H9 (cell line): Measurements from ENCODE around the gene IL10RA. TPM values are rescaled to one million over a fixed set of nuclear protein-coding genes. Genes with fewer than 3 reads are reported as not detected.

ENCODE experiments used
- DNase-seq: peaks from one replicate; pipeline ENCODE4 v3.0.0-alpha.2; 2017
- H2AFZ ChIP-seq: one replicate; pipeline ENCODE4 v1.6.1; 2013; ENCODE audit warnings: mild to moderate bottlenecking, low read length, control low read depth, moderate library complexity
- H2AK5ac ChIP-seq: 2 replicates; pipeline ENCODE4 v1.6.1; 2013; ENCODE audit warnings: low read length, control low read depth, mixed read lengths; ENCODE audit not compliant: insufficient read length
- H2BK120ac ChIP-seq: one replicate; pipeline ENCODE4 v1.6.1; 2013; ENCODE audit warnings: low read depth, mild to moderate bottlenecking, low read length, control low read depth, inconsistent platforms; ENCODE audit not compliant: poor library complexity, severe bottlenecking
- H2BK12ac ChIP-seq: 2 replicates; pipeline ENCODE4 v1.6.1; 2013; ENCODE audit warnings: low read length, control low read depth, mixed read lengths, low read depth; ENCODE audit not compliant: insufficient read length
- H2BK15ac ChIP-seq: 2 replicates; pipeline ENCODE4 v1.6.1; 2013; ENCODE audit warnings: low read depth, low read length, control low read depth
- H2BK20ac ChIP-seq: one replicate; pipeline ENCODE4 v1.6.1; 2013; ENCODE audit warnings: low read depth, mild to moderate bottlenecking, low read length, control low read depth, inconsistent platforms; ENCODE audit not compliant: poor library complexity, severe bottlenecking
- H2BK5ac ChIP-seq: 2 replicates; pipeline ENCODE4 v1.6.1; 2013; ENCODE audit warnings: low read length, control low read depth, mixed read lengths; ENCODE audit not compliant: insufficient read length
- H3K14ac ChIP-seq: 2 replicates; pipeline ENCODE4 v1.6.1; 2013; ENCODE audit warnings: low read length, control low read depth; ENCODE audit not compliant: insufficient read depth
- H3K18ac ChIP-seq: 2 replicates; pipeline ENCODE4 v1.6.1; 2013; ENCODE audit warnings: low read depth, mild to moderate bottlenecking, mixed read lengths, low read length, control low read depth; ENCODE audit not compliant: insufficient read length
- H3K23ac ChIP-seq: 2 replicates; pipeline ENCODE4 v1.6.1; 2013; ENCODE audit warnings: low read length, control low read depth, mixed read lengths, low read depth; ENCODE audit not compliant: insufficient read length
- H3K23me2 ChIP-seq: 2 replicates; pipeline ENCODE4 v1.6.1; 2013; ENCODE audit warnings: low read depth, mild to moderate bottlenecking, mixed read lengths, low read length, control low read depth; ENCODE audit not compliant: insufficient read length, poor library complexity, severe bottlenecking
- H3K27ac ChIP-seq: 2 replicates; pipeline ENCODE4 v1.5.1; 2013; ENCODE audit warnings: low read length, control low read depth, mixed read lengths, low read depth; ENCODE audit not compliant: insufficient read length
- H3K27me3 ChIP-seq: 2 replicates; pipeline ENCODE4 v1.6.1; 2013; ENCODE audit warnings: low read length, control low read depth, inconsistent platforms; ENCODE audit not compliant: insufficient read depth
- H3K4ac ChIP-seq: 2 replicates; pipeline ENCODE4 v1.6.1; 2013; ENCODE audit warnings: low read depth, mild to moderate bottlenecking, control low read depth, inconsistent platforms, low read length, moderate library complexity
- H3K4me1 ChIP-seq: 2 replicates; pipeline ENCODE4 v1.6.1; 2013; ENCODE audit warnings: low read length, control low read depth, inconsistent platforms; ENCODE audit not compliant: insufficient read depth
- H3K4me2 ChIP-seq: 2 replicates; pipeline ENCODE4 v1.6.1; 2013; ENCODE audit warnings: low read length, control low read depth, mixed read lengths; ENCODE audit not compliant: insufficient read length, insufficient read depth
- H3K56ac ChIP-seq: 2 replicates; pipeline ENCODE4 v1.6.1; 2013; ENCODE audit warnings: low read depth, mild to moderate bottlenecking, mixed read lengths, low read length, control low read depth; ENCODE audit not compliant: insufficient read length
- H3K79me1 ChIP-seq: 2 replicates; pipeline ENCODE4 v1.6.1; 2013; ENCODE audit warnings: low read depth, mild to moderate bottlenecking, moderate library complexity, low read length, control low read depth, inconsistent platforms; ENCODE audit not compliant: insufficient read depth, poor library complexity, severe bottlenecking
- H3K79me2 ChIP-seq: 2 replicates; pipeline ENCODE4 v1.6.1; 2013; ENCODE audit warnings: low read length, control low read depth, inconsistent platforms; ENCODE audit not compliant: insufficient read depth
- H3K9ac ChIP-seq: 2 replicates; pipeline ENCODE4 v1.6.1; 2013; ENCODE audit warnings: low read length, control low read depth, mixed read lengths; ENCODE audit not compliant: insufficient read length; ENCODE audit errors: extremely low read depth
- H3K9me3 ChIP-seq: one replicate; pipeline ENCODE4 v1.6.1; 2013; ENCODE audit warnings: low read depth, low read length, inconsistent platforms; ENCODE audit not compliant: control insufficient read depth
- H3T11ph ChIP-seq: one replicate; pipeline ENCODE4 v1.6.1; 2013; ENCODE audit warnings: mild to moderate bottlenecking, low read length, control low read depth, inconsistent platforms
- H4K20me1 ChIP-seq: one replicate; pipeline ENCODE4 v1.6.1; 2013; ENCODE audit not compliant: control insufficient read depth, insufficient read length, insufficient read depth
- H4K5ac ChIP-seq: 2 replicates; pipeline ENCODE4 v1.6.1; 2013; ENCODE audit warnings: low read depth, mild to moderate bottlenecking, mixed read lengths, low read length, control low read depth; ENCODE audit not compliant: insufficient read length
- H4K8ac ChIP-seq: replicated peaks from 2 replicates; pipeline ENCODE4 v1.6.1; 2013; ENCODE audit warnings: low read length, control low read depth, mixed read lengths, low read depth; ENCODE audit not compliant: insufficient read length
- H4K91ac ChIP-seq: 2 replicates; pipeline ENCODE4 v1.6.1; 2013; ENCODE audit warnings: low read depth, mild to moderate bottlenecking, moderate library complexity, mixed read lengths, low read length, control low read depth; ENCODE audit not compliant: insufficient read length
- H3K27ac Mint-ChIP-seq, 3 experiments: 2 replicates in 2 of 3; 3 replicates in 1 of 3; pipeline ENCODE4 v1.8.0; 2020 to 2021; ENCODE audit warnings: mixed read lengths in 3 of 3, mild to moderate bottlenecking in 1 of 3, moderate library complexity in 1 of 3
- H3K27me3 Mint-ChIP-seq: 2 replicates; pipeline ENCODE4 v1.8.0; 2021; ENCODE audit warnings: low read depth, mild to moderate bottlenecking, moderate library complexity, mixed read lengths
- H3K36me3 Mint-ChIP-seq, 3 experiments: 2 replicates in 2 of 3; 3 replicates in 1 of 3; pipeline ENCODE4 v1.8.0; 2020 to 2021; ENCODE audit warnings: low read depth in 3 of 3, mixed read lengths in 3 of 3; ENCODE audit not compliant: insufficient read depth in 1 of 3
- H3K4me1 Mint-ChIP-seq, 2 experiments: 2 replicates each; pipeline ENCODE4 v1.8.0; 2020; ENCODE audit warnings: mixed read lengths in 2 of 2
- H3K4me3 Mint-ChIP-seq, 2 experiments: 2 replicates in 1 of 2; 3 replicates in 1 of 2; pipeline ENCODE4 v1.8.0; 2020 to 2021; ENCODE audit warnings: mild to moderate bottlenecking in 2 of 2, mixed read lengths in 2 of 2, moderate library complexity in 1 of 2
- H3K9me3 Mint-ChIP-seq, 2 experiments: 2 replicates in 1 of 2; 3 replicates in 1 of 2; pipeline ENCODE4 v1.8.0; 2020; ENCODE audit warnings: mild to moderate bottlenecking in 2 of 2, mixed read lengths in 2 of 2, moderate library complexity in 1 of 2
- CTCF ChIP-seq: fragments of 200-600 bp; sonication (generic); conservative IDR thresholded peaks from 3 replicates; pipeline ENCODE4 v1.8.0; 2021; ENCODE audit warnings: antibody characterized with exemption, mild to moderate bottlenecking
- WGBS: extraction: QIAGEN DNeasy Blood & Tissue Kit; methylation state at CpG from one replicate; pipeline ENCODE4 v1.1.7; 2013; ENCODE audit warnings: missing lambda C conversion rate, low lambda C conversion rate, mixed read lengths; ENCODE audit not compliant: insufficient read length; ENCODE audit errors: extremely low coverage; 5-methylcytosine and 5-hydroxymethylcytosine counted together
- total RNA-seq: library from RNA; stranded (reverse); gene quantifications from 2 replicates; pipeline ENCODE4 v1.2.1, GENCODE V29; 2021

The IL10RA gene
- total RNA-seq, 1 experiment from 2014 or later = not detected

GRCh38 chr11:117976445-117976844 is 9.7 kb upstream of the IL10RA start:
- no peak overlapping the region for H2BK12ac ChIP-seq
- H3K4me1 ChIP-seq = no peaks in the 10 kb centered on the region; the same call in 1 of the 2 replicates
- H3K9me3 ChIP-seq = no peaks in the 10 kb centered on the region
- H4K20me1 ChIP-seq = no peaks in the 10 kb centered on the region
- H3K79me1 ChIP-seq = no peaks in the 10 kb centered on the region
- no peak overlapping the region for H3K18ac ChIP-seq
- no peak overlapping the region for H3K27ac Mint-ChIP-seq
- TF ChIP-seq CTCF = no peak
- no peak overlapping the region for H2AK5ac ChIP-seq
- no peak overlapping the region for H3K4me2 ChIP-seq
- no peak overlapping the region for H2AFZ ChIP-seq
- no peaks in the 10 kb centered on the region for H3K79me2 ChIP-seq
- no peak overlapping the region for H2BK120ac ChIP-seq
- H3K27me3 ChIP-seq = no peaks in the 10 kb centered on the region; the same call in 1 of the 2 replicates
- H3K4me1 Mint-ChIP-seq = peaks cover 6 to 11% of the 10 kb centered on the region in 2 experiments
- no peak overlapping the region for H3K9ac ChIP-seq
- no peak overlapping the region for H3K4me3 Mint-ChIP-seq
- no peak overlapping the region for H3K23ac ChIP-seq
- H3K4ac ChIP-seq = no peak overlapping the region
- no peak overlapping the region for H2BK5ac ChIP-seq
- no peak overlapping the region for H3T11ph ChIP-seq
- no peak overlapping the region for H3K56ac ChIP-seq
- H3K23me2 ChIP-seq = no peaks in the 10 kb centered on the region
- H3K14ac ChIP-seq = no peak overlapping the region
- H3K9me3 Mint-ChIP-seq = no peaks in the 10 kb centered on the region
- no CpG with 5 or more reads among the region's 4 CpGs for WGBS
- no peak for DNase-seq
- H3K27ac ChIP-seq = no peak overlapping the region
- no peak overlapping the region for H2BK15ac ChIP-seq
- H4K8ac ChIP-seq = no peak overlapping the region
- H2BK20ac ChIP-seq = no peak overlapping the region
- no peak overlapping the region for H4K5ac ChIP-seq
- no peaks in the 10 kb centered on the region for H3K36me3 Mint-ChIP-seq
- no peak overlapping the region for H4K91ac ChIP-seq
- H3K27me3 Mint-ChIP-seq = peaks cover 16% of the 10 kb centered on the region
